H1 (cell line): ENCODE results near the gene PLEKHH3. TPM values are rescaled to one million over a fixed set of nuclear protein-coding genes. Genes with fewer than 3 reads are reported as not detected.
A peak's percentile ranks its signal among the peaks of the same experiment; 100 is the strongest.

Source experiments
- CTCF ChIA-PET: fragments of 300-600 bp; sonication (Branson Sonifier 250); formaldehyde crosslinking; loops from one replicate; lab custom pipeline; 2021; ENCODE audit not compliant: partially characterized antibody; lab: Charles Lee
- POLR2A ChIA-PET: fragments of 300-600 bp; sonication (Branson Sonifier 250); formaldehyde crosslinking; loops from one replicate; lab custom pipeline; 2021; ENCODE audit warnings: inconsistent platforms; ENCODE audit not compliant: partially characterized antibody; lab: Charles Lee
- DNase-seq, 2 experiments: peaks; one replicate each; pipeline versions ENCODE4 v3.0.0 to v3.0.0-alpha.2; 2010 to 2022; ENCODE audit warnings: low spot score in 2 of 2, low read depth in 1 of 2, mixed read lengths in 1 of 2
- FAIRE-seq: peaks from 2 replicates; lab custom pipeline; 2011; peaks lifted over from hg19 to GRCh38; lab: Jason Lieb, UNC
- H2AFZ ChIP-seq: 2 replicates; pipeline ENCODE4 v1.8.1; 2012; ENCODE audit warnings: low read length, inconsistent platforms
- H2AK5ac ChIP-seq: 2 replicates; pipeline ENCODE4 v1.6.1; 2013; ENCODE audit warnings: low read depth, low read length
- H2BK120ac ChIP-seq: replicated peaks from 2 replicates; pipeline ENCODE3; 2013; ENCODE audit warnings: low read depth, low read length, inconsistent platforms
- H2BK12ac ChIP-seq: 2 replicates; pipeline ENCODE4 v1.6.1; 2013; ENCODE audit warnings: low read depth, low read length
- H2BK15ac ChIP-seq: 2 replicates; pipeline ENCODE4 v1.6.1; 2013; ENCODE audit warnings: low read length
- H2BK20ac ChIP-seq: 2 replicates; pipeline ENCODE4 v1.6.1; 2013; ENCODE audit warnings: low read length
- H2BK5ac ChIP-seq: 2 replicates; pipeline ENCODE4 v1.6.1; 2013; ENCODE audit warnings: low read depth, low read length
- H3K14ac ChIP-seq: 2 replicates; pipeline ENCODE4 v1.6.1; 2013; ENCODE audit warnings: inconsistent platforms; ENCODE audit not compliant: insufficient read length
- H3K18ac ChIP-seq: 2 replicates; pipeline ENCODE4 v1.6.1; 2013; ENCODE audit warnings: low read length; ENCODE audit errors: extremely low read depth
- H3K23ac ChIP-seq: 2 replicates; pipeline ENCODE4 v1.6.1; 2013; ENCODE audit warnings: inconsistent platforms; ENCODE audit not compliant: insufficient read length
- H3K23me2 ChIP-seq: 2 replicates; pipeline ENCODE4 v1.6.1; 2013; ENCODE audit warnings: low read depth, low read length
- H3K27ac ChIP-seq: 2 replicates; pipeline ENCODE4 v1.6.1; 2011; ENCODE audit warnings: low read depth, low read length, inconsistent platforms
- H3K27me3 ChIP-seq, 4 experiments: replicated peaks in 1 of 4; 1 replicate in 1 of 4; 2 replicates in 3 of 4; pipeline versions ENCODE4 v1.6.1 to v1.8.1; 2011 to 2013; ENCODE audit warnings: low read length in 3 of 4, mild to moderate bottlenecking in 3 of 4, inconsistent platforms in 2 of 4, mixed read lengths in 2 of 4, moderate library complexity in 1 of 4; ENCODE audit not compliant: control insufficient read depth in 3 of 4, insufficient read depth in 3 of 4; ENCODE audit errors: extremely low read depth in 1 of 4
- H3K36me3 ChIP-seq, 4 experiments: 2 replicates each; pipeline versions ENCODE4 v1.6.1 to v1.8.1; 2011 to 2013; ENCODE audit warnings: mild to moderate bottlenecking in 4 of 4, low read length in 3 of 4, moderate library complexity in 2 of 4, control low read depth in 1 of 4, inconsistent platforms in 1 of 4; ENCODE audit not compliant: insufficient read depth in 4 of 4, control insufficient read depth in 2 of 4
- H3K4ac ChIP-seq: replicated peaks from 2 replicates; pipeline ENCODE3; 2013; ENCODE audit warnings: low read length, low read depth, mixed read lengths, inconsistent platforms; ENCODE audit not compliant: insufficient read length
- H3K4me1 ChIP-seq, 4 experiments: replicated peaks in 1 of 4; 1 replicate in 1 of 4; 2 replicates in 3 of 4; pipeline versions ENCODE4 v1.6.1 to v1.8.1; 2011 to 2013; ENCODE audit warnings: low read length in 3 of 4, inconsistent platforms in 2 of 4, mixed read lengths in 1 of 4; ENCODE audit not compliant: insufficient read depth in 4 of 4, control insufficient read depth in 3 of 4
- H3K4me2 ChIP-seq, 2 experiments: 2 replicates each; pipeline versions ENCODE4 v1.6.1 to v1.8.1; 2011 to 2013; ENCODE audit warnings: low read depth in 2 of 2, low read length in 2 of 2, control low read depth in 1 of 2, inconsistent platforms in 1 of 2, mild to moderate bottlenecking in 1 of 2; ENCODE audit not compliant: insufficient read depth in 1 of 2
- H3K4me3 ChIP-seq, 4 experiments: fragments of 200-600, 300-600 bp in 1 of 4; sonication (generic), shearing (Covaris generic), sonication (Bioruptor Twin) in 1 of 4; 2 replicates each; pipeline versions ENCODE4 v1.5.1 to v1.8.1; 2011 to 2016; ENCODE audit warnings: low read length in 4 of 4, low read depth in 3 of 4, control low read depth in 2 of 4, inconsistent platforms in 2 of 4, mild to moderate bottlenecking in 2 of 4, mixed read lengths in 1 of 4, moderate library complexity in 1 of 4; ENCODE audit not compliant: insufficient read depth in 2 of 4; ENCODE audit errors: extremely low read depth in 1 of 4
- H3K56ac ChIP-seq: replicated peaks from 2 replicates; pipeline ENCODE3; 2013; ENCODE audit warnings: low read depth, mild to moderate bottlenecking, mixed read lengths, low read length, inconsistent platforms; ENCODE audit not compliant: insufficient read length
- H3K79me1 ChIP-seq: 2 replicates; pipeline ENCODE4 v1.6.1; 2013; ENCODE audit warnings: low read depth, low read length, control low read depth
- H3K79me2 ChIP-seq, 2 experiments: 2 replicates each; pipeline versions ENCODE4 v1.6.1 to v1.8.1; 2012 to 2013; ENCODE audit warnings: low read length in 2 of 2, mild to moderate bottlenecking in 2 of 2, inconsistent platforms in 1 of 2; ENCODE audit not compliant: insufficient read depth in 2 of 2, control insufficient read depth in 1 of 2
- H3K9ac ChIP-seq, 4 experiments: replicated peaks in 1 of 4; 1 replicate in 1 of 4; 2 replicates in 3 of 4; pipeline versions ENCODE4 v1.6.1 to v1.8.1; 2011 to 2013; ENCODE audit warnings: low read depth in 3 of 4, low read length in 3 of 4, control low read depth in 2 of 4, mild to moderate bottlenecking in 2 of 4, moderate library complexity in 2 of 4, inconsistent platforms in 1 of 4; ENCODE audit errors: extremely low read depth in 1 of 4
- H3K9me3 ChIP-seq, 2 experiments: 2 replicates each; pipeline versions ENCODE4 v1.6.1 to v1.8.1; 2012 to 2013; ENCODE audit warnings: mild to moderate bottlenecking in 2 of 2, moderate library complexity in 2 of 2, control low read depth in 1 of 2, inconsistent platforms in 1 of 2, low read depth in 1 of 2, low read length in 1 of 2, mixed read lengths in 1 of 2; ENCODE audit not compliant: insufficient read depth in 2 of 2
- H4K20me1 ChIP-seq, 2 experiments: replicated peaks in 1 of 2; 2 replicates each; pipeline versions ENCODE3 to v1.8.1; 2011 to 2013; ENCODE audit warnings: inconsistent platforms in 2 of 2, low read length in 2 of 2, mild to moderate bottlenecking in 1 of 2; ENCODE audit not compliant: insufficient read depth in 2 of 2, control insufficient read depth in 1 of 2
- H4K5ac ChIP-seq: 2 replicates; pipeline ENCODE4 v1.6.1; 2013; ENCODE audit warnings: low read length, low read depth, mixed read lengths, inconsistent platforms; ENCODE audit not compliant: insufficient read length
- H4K8ac ChIP-seq: 2 replicates; pipeline ENCODE4 v1.8.0; 2013; ENCODE audit warnings: mild to moderate bottlenecking, moderate library complexity, low read length, inconsistent platforms; ENCODE audit not compliant: insufficient read depth; ENCODE audit errors: extremely low read depth
- H4K91ac ChIP-seq: replicated peaks from 2 replicates; pipeline ENCODE3; 2013; ENCODE audit warnings: low read length, mixed read lengths, inconsistent platforms; ENCODE audit not compliant: insufficient read length
- E2F6 ChIP-seq: IDR thresholded peaks from 2 replicates; pipeline ENCODE4 v1.6.1; 2012; ENCODE audit warnings: inconsistent platforms
- KDM1A ChIP-seq: fragments of 200-600, 300-600 bp; sonication (generic); IDR thresholded peaks from 2 replicates; pipeline ENCODE4 v1.7.1; 2016; ENCODE audit warnings: mild to moderate bottlenecking, low read length, borderline replicate concordance
- KDM4A ChIP-seq: IDR thresholded peaks from one replicate; pipeline ENCODE4 v1.7.1; 2012; ENCODE audit warnings: low read depth, mild to moderate bottlenecking, moderate library complexity, low read length, inconsistent platforms; ENCODE audit not compliant: severe bottlenecking
- KDM5A ChIP-seq: fragments of 200-600 bp; IDR thresholded peaks from 2 replicates; pipeline ENCODE4 v1.7.1; 2012; ENCODE audit warnings: mild to moderate bottlenecking, low read length, inconsistent platforms, mixed read lengths
- POLR2A ChIP-seq, 2 experiments: IDR thresholded peaks; 1 replicate in 1 of 2; 2 replicates in 1 of 2; pipeline ENCODE4 v1.6.1; 2011; ENCODE audit warnings: low read depth in 2 of 2, low read length in 2 of 2, mild to moderate bottlenecking in 2 of 2; ENCODE audit errors: control extremely low read depth in 1 of 2
- SP1 ChIP-seq: IDR thresholded peaks from 2 replicates; pipeline ENCODE4 v1.6.1; 2011; ENCODE audit warnings: low read depth, low read length
- TAF1 ChIP-seq: IDR thresholded peaks from 2 replicates; pipeline ENCODE4 v1.6.1; 2011; ENCODE audit warnings: mild to moderate bottlenecking, low read depth, low read length
- TBP ChIP-seq: IDR thresholded peaks from 2 replicates; pipeline ENCODE4 v1.6.1; 2011; ENCODE audit warnings: low read depth, low read length, improper control_type of control experiment
- YY1 ChIP-seq: IDR thresholded peaks from 2 replicates; pipeline ENCODE4 v1.6.1; 2011; ENCODE audit warnings: low read depth, mild to moderate bottlenecking, low read length
- WGBS, 2 experiments: shearing (Covaris generic) in 1 of 2; methylation state at CpG; one replicate each; pipeline versions ENCODE4 v1.1.6 to v1.1.7; 2013 to 2015; ENCODE audit warnings: low lambda C conversion rate in 2 of 2, mixed read lengths in 2 of 2, inconsistent platforms in 1 of 2, low coverage in 1 of 2, missing lambda C conversion rate in 1 of 2; ENCODE audit not compliant: insufficient replicate concordance in 2 of 2, insufficient coverage in 1 of 2, insufficient read length in 1 of 2; ENCODE audit errors: extremely low coverage in 1 of 2, missing lambda C conversion rate in 1 of 2; 5-methylcytosine and 5-hydroxymethylcytosine counted together
- polyA plus RNA-seq, 7 experiments: library from polyadenylated mRNA; depleted of rRNA in 3 of 7; stranded (reverse) in 5 of 7; unstranded in 2 of 7; fragments of >200 nt in 5 of 7; fragments of 200-250 nt in 2 of 7; gene quantifications; 1 replicate in 5 of 7; 2 replicates in 1 of 7; 4 replicates in 1 of 7; pipeline versions ENCODE4 v1.2.1 to v1.2.3, GENCODE V29; 2011 to 2013; ENCODE audit warnings: missing spikeins in 2 of 7, mixed read lengths in 2 of 7
- total RNA-seq: library from RNA; stranded (reverse); fragmentation: NEBNext Ultra II Directional; extraction: Animal tissue kit (Norgen Biotek cat#: 25700); gene quantifications from 2 replicates; pipeline ENCODE4 v1.2.1, GENCODE V29; 2021

Gene PLEKHH3
- total and polyA plus RNA-seq, 2 of the 8 experiments (the other 6 are each of a cell fraction or from before 2014, with no cell fraction given): 11.1 to 13.5 TPM

- Histone ChIP-seq H3K23me2 (peaks cover 6% of the 10 kb centered on the region; the same call in 1 of the 2 replicates), H3K4me2 (peak within 1 kb of the TSS; percentile 72 to 84), H3K56ac (no peak within 1 kb of the TSS), H3K36me3 (peaks cover 0 to 7% (median 2%) of the 10 kb centered on the region in 4 experiments; a peak in 1 of 8 replicates), H4K5ac (peak within 1 kb of the TSS; percentile 35), H3K79me2 (no peaks in the 10 kb centered on the region), H2BK12ac (peak within 1 kb of the TSS; percentile 42; the same call in 1 of the 2 replicates), H2BK15ac (peak within 1 kb of the TSS; percentile 72; the same call in 1 of the 2 replicates), H3K23ac (no peak within 1 kb of the TSS), H2BK5ac (peak within 1 kb of the TSS; percentile 87; the same call in 1 of the 2 replicates), H3K4ac (no peak within 1 kb of the TSS), H4K20me1 (peaks cover 0 to 2% of the 10 kb centered on the region in 2 experiments), H3K4me3 (peak within 1 kb of the TSS; percentile 66 to 84 (median 80)), H2AFZ (no peak within 1 kb of the TSS; the same call in 1 of the 2 replicates), H3K14ac (no peak within 1 kb of the TSS), H2BK120ac (no peak within 1 kb of the TSS), H4K8ac (peak within 1 kb of the TSS; percentile 81; the same call in 1 of the 2 replicates), H4K91ac (peak within 1 kb of the TSS; percentile 81), H3K9me3 (no peaks in the 10 kb centered on the region), H3K4me1 (peaks cover 3 to 11% (median 6%) of the 10 kb centered on the region in 4 experiments; a peak in 5 of 7 replicates), H3K18ac (peak within 1 kb of the TSS; percentile 78), H3K27ac (peak within 1 kb of the TSS; percentile 55; the same call in 1 of the 2 replicates), H3K9ac (peak within 1 kb of the TSS; percentile 41 to 60 (median 50); a peak in 6 of 7 replicates), H3K27me3 (no peaks in the 10 kb centered on the region), H2BK20ac (peak within 1 kb of the TSS; percentile 48; the same call in 1 of the 2 replicates), H2AK5ac (no peak within 1 kb of the TSS; the same call in 1 of the 2 replicates), H3K79me1 (no peaks in the 10 kb centered on the region)
- ChIA-PET POLR2A (interaction anchor here (0.6 to 16.6 kb wide), 10 partner anchors 8 to 782 kb away, joined by 3 to 239 read pairs (median 3); partner anchors contain the start of genes CCR10 and PLEKHH3), CTCF (interaction anchor here (0.7 to 6.4 kb wide), 6 partner anchors 15 to 40 kb away, joined by 3 to 36 read pairs (median 4); partner anchors contain the start of genes CCR10 and PLEKHH3)
- no peak for FAIRE-seq
- DNase-seq: peak; percentile 89 to 98
- 2% methylated on average over 39 of the region's 59 CpGs; no CpG with 5 or more reads in 1 of the 2 experiments for WGBS, 2 experiments
- TF ChIP-seq POLR2A (IDR thresholded peaks at IDR 0.05; ENCODE audit: control extremely low read depth in 1 of 2, low read depth in 2 of 2, low read length in 2 of 2) (peak in 1 of 2 experiments; percentile 67; a peak in 1 of 3 replicates), KDM1A (0 out of 2 replicates have a peak, but pooled peaks have one; percentile 39), KDM5A (no peak), KDM4A (peak; percentile 84), SP1 (peak; percentile 52; the same call in 1 of the 2 replicates), TAF1 (peak; percentile 47; the same call in 1 of the 2 replicates), TBP (peak; percentile 36; the same call in 1 of the 2 replicates), E2F6 (peak; percentile 38; the same call in 1 of the 2 replicates), YY1 (peak; percentile 9; the same call in 1 of the 2 replicates)
Observed at GRCh38 chr17:42659079-42659931, 17.5 kb downstream of the PLEKHH3 start, which contains the start of gene TUBG2. TSS of gene TUBG2 (plus strand) at chr17:42659284. CDS start at chr17:42659504, 220 bp downstream.
